B cell (primary cell): ENCODE data around the gene CTDSP2. TPM values are rescaled to one million over a fixed set of nuclear protein-coding genes. Genes with fewer than 3 reads are reported as not detected.
A peak's percentile ranks its signal among the peaks of the same experiment; 100 is the strongest.

Source experiments
- ATAC-seq: fragments of 200-7000 bp; cut with Tn5 transposase; one replicate; pipeline ENCODE4 v1.10.0; 2021; ENCODE audit warnings: low read depth, mild to moderate bottlenecking, moderate number of reproducible peaks, moderate library complexity
- CTCF ChIA-PET: fragments of 350-600 bp; sonication (Branson Sonifier 250); formaldehyde crosslinking; loops from one replicate; lab custom pipeline; 2021; ENCODE audit warnings: antibody characterized with exemption, inconsistent platforms; lab: Charles Lee
- POLR2A ChIA-PET: fragments of 350-600 bp; sonication (Branson Sonifier 250); formaldehyde crosslinking; loops from one replicate; lab custom pipeline; 2021; ENCODE audit warnings: antibody characterized with exemption; lab: Charles Lee
- DNase-seq: peaks from one replicate; pipeline ENCODE4 v3.0.0; 2013
- H2AFZ ChIP-seq: 2 replicates; pipeline ENCODE4 v1.6.1; 2012; ENCODE audit warnings: mild to moderate bottlenecking, low read depth, low read length; ENCODE audit not compliant: insufficient read depth, poor library complexity, severe bottlenecking
- H3K27ac ChIP-seq, 2 donors: 1 replicate in 1 of 2; 2 replicates in 1 of 2; pipeline ENCODE4 v1.5.1; 2012 to 2013; ENCODE audit warnings: low read length in 2 of 2, mild to moderate bottlenecking in 2 of 2, moderate library complexity in 1 of 2
- H3K27me3 ChIP-seq, 4 experiments: fragments of 200-600 bp in 1 of 4; sonication (generic) in 1 of 4; replicated peaks in 1 of 4; 1 replicate in 2 of 4; 2 replicates in 2 of 4; pipeline versions ENCODE4 v1.6.1 to v1.7.0; 2013 to 2016; ENCODE audit warnings: low read length in 3 of 4, mild to moderate bottlenecking in 2 of 4, mixed read lengths in 1 of 4, moderate library complexity in 1 of 4; ENCODE audit not compliant: insufficient read depth in 4 of 4, control insufficient read depth in 3 of 4; ENCODE audit errors: control extremely low read depth in 1 of 4
- H3K36me3 ChIP-seq, 2 experiments: replicated peaks in 1 of 2; 1 replicate in 1 of 2; 2 replicates in 1 of 2; pipeline versions ENCODE4 v1.6.1 to v1.7.1; 2013; ENCODE audit warnings: low read length in 1 of 2; ENCODE audit not compliant: insufficient read depth in 2 of 2, control insufficient read depth in 1 of 2; ENCODE audit errors: control extremely low read depth in 1 of 2, extremely low read depth in 1 of 2
- H3K4me1 ChIP-seq, 2 donors: fragments of 200-600 bp in 1 of 2; sonication (generic) in 1 of 2; 1 replicate in 1 of 2; 2 replicates in 1 of 2; pipeline versions ENCODE4 v1.5.1 to v1.6.1; 2013 to 2017; ENCODE audit warnings: low read length in 2 of 2; ENCODE audit not compliant: control insufficient read depth in 2 of 2, insufficient read depth in 2 of 2
- H3K4me2 ChIP-seq: replicated peaks from 2 replicates; pipeline ENCODE3; 2012; ENCODE audit warnings: mild to moderate bottlenecking, low read depth, low read length; ENCODE audit not compliant: poor library complexity, severe bottlenecking
- H3K4me3 ChIP-seq, 5 experiments: fragments of 200-600 bp in 1 of 5; sonication (generic) in 1 of 5; 1 replicate in 3 of 5; 2 replicates in 2 of 5; pipeline versions ENCODE4 v1.5.1 to v1.7.0; 2011 to 2016; ENCODE audit warnings: low read length in 4 of 5, mild to moderate bottlenecking in 4 of 5, low read depth in 2 of 5, control low read depth in 1 of 5, moderate library complexity in 1 of 5; ENCODE audit not compliant: insufficient read depth in 1 of 5; ENCODE audit errors: control extremely low read depth in 1 of 5, extremely low read depth in 1 of 5
- H3K79me2 ChIP-seq: fragments of 200-600 bp; sonication (generic); one replicate; pipeline ENCODE4 v1.6.0; 2016; ENCODE audit warnings: low read length; ENCODE audit not compliant: control insufficient read depth, insufficient read depth
- H3K9ac ChIP-seq: fragments of 200-600 bp; sonication (generic); 2 replicates; pipeline ENCODE4 v1.6.1; 2017; ENCODE audit warnings: mild to moderate bottlenecking, low read length, moderate library complexity
- H3K9me3 ChIP-seq, 3 donors: one replicate each; pipeline versions ENCODE4 v1.6.1 to v1.7.1; 2013; ENCODE audit warnings: low read length in 2 of 3; ENCODE audit not compliant: control insufficient read depth in 2 of 3, insufficient read depth in 1 of 3; ENCODE audit errors: control extremely low read depth in 1 of 3
- H4K20me1 ChIP-seq: 2 replicates; pipeline ENCODE4 v1.6.0; 2012; ENCODE audit warnings: mild to moderate bottlenecking, low read length; ENCODE audit not compliant: insufficient read depth, control insufficient read depth, poor library complexity, severe bottlenecking
- H3K27ac Mint-ChIP-seq: one replicate; pipeline ENCODE4 v1.8.0; 2021; ENCODE audit warnings: mixed read lengths
- H3K27me3 Mint-ChIP-seq: one replicate; pipeline ENCODE4 v1.8.0; 2021; ENCODE audit warnings: mixed read lengths
- H3K4me1 Mint-ChIP-seq: one replicate; pipeline ENCODE4 v1.8.0; 2021; ENCODE audit warnings: mixed read lengths
- H3K4me3 Mint-ChIP-seq: one replicate; pipeline ENCODE4 v1.8.0; 2021; ENCODE audit warnings: mixed read lengths
- H3K9me3 Mint-ChIP-seq: one replicate; pipeline ENCODE4 v1.8.0; 2022; ENCODE audit warnings: mixed read lengths; ENCODE audit not compliant: insufficient read depth
- CTCF ChIP-seq: fragments of 200-600 bp; IDR thresholded peaks from one replicate; pipeline ENCODE4 v1.8.0; 2022; ENCODE audit warnings: antibody characterized with exemption, mild to moderate bottlenecking
- EZH2 ChIP-seq: IDR thresholded peaks from 2 replicates; pipeline ENCODE4 v1.6.1; 2012; ENCODE audit warnings: borderline replicate concordance, low read depth, mild to moderate bottlenecking, moderate library complexity, low read length; ENCODE audit not compliant: insufficient read depth, poor library complexity, severe bottlenecking
- WGBS: methylation state at CpG from one replicate; pipeline ENCODE4 v1.1.5; 2013; ENCODE audit warnings: missing lambda C conversion rate; ENCODE audit not compliant: insufficient coverage; 5-methylcytosine and 5-hydroxymethylcytosine counted together
- intact Hi-C: fragments of 100-400 bp; cut with micrococcal nuclease; formaldehyde crosslinking; loops from one replicate; pipeline ENCODE4 v1.10.0; 2022
- polyA plus RNA-seq: library from polyadenylated mRNA; depleted of rRNA; stranded (reverse); fragments of >200 nt; gene quantifications from 2 replicates; pipeline ENCODE4 v1.2.3, GENCODE V29; 2012
- total RNA-seq, 2 donors: library from RNA; stranded (reverse); fragments of 120-200 nt in 1 of 2; gene quantifications; 1 replicate in 1 of 2; 2 replicates in 1 of 2; pipeline versions ENCODE4 v1.2.3 to v1.2.4, GENCODE V29; 2013 to 2022

Gene CTDSP2
- total and polyA plus RNA-seq, 2 donors (not counting 1 experiment from before 2014, with no cell fraction given), result 99.1 to 209 TPM

GRCh38 chr12:57866308-57867019, 19.9 kb upstream of the CTDSP2 start:
- Mint-ChIP-seq H3K9me3 (no peaks in the 10 kb centered on the region), H3K4me3 (no peak overlapping the region), H3K4me1 (peaks cover 8% of the 10 kb centered on the region), H3K27me3 (peaks cover 27% of the 10 kb centered on the region), H3K27ac (no peak overlapping the region)
- H4K20me1 ChIP-seq, result no peaks in the 10 kb centered on the region
- 67% methylated on average over 1 of the region's 3 CpGs for WGBS
- POLR2A ChIA-PET, result no interaction called here
- CTCF ChIA-PET, result interaction anchor here (1.1 to 1.6 kb wide), 2 partner anchors 39 to 63 kb away, joined by 3 read pairs; no protein-coding TSS in a partner anchor
- peaks cover 8 to 10% of the 10 kb centered on the region in 2 donors for H3K4me1 ChIP-seq
- no peak overlapping the region for H3K27ac ChIP-seq
- H3K36me3 ChIP-seq, result no peaks in the 10 kb centered on the region
- no peak overlapping the region for H3K9ac ChIP-seq
- no peak for DNase-seq
- H3K4me2 ChIP-seq, result no peak overlapping the region
- H3K27me3 ChIP-seq, result peaks cover 0 to 47% (median 23%) of the 10 kb centered on the region in 4 experiments
- H2AFZ ChIP-seq, result no peak overlapping the region
- ATAC-seq, result no peak
- intact Hi-C loops, result no loop called here
- H3K4me3 ChIP-seq, result no peak overlapping the region
- TF ChIP-seq CTCF, result no peak
- no peak for TF ChIP-seq EZH2
- H3K79me2 ChIP-seq, result no peaks in the 10 kb centered on the region
- H3K9me3 ChIP-seq, result no peaks in the 10 kb centered on the region

DNA sequence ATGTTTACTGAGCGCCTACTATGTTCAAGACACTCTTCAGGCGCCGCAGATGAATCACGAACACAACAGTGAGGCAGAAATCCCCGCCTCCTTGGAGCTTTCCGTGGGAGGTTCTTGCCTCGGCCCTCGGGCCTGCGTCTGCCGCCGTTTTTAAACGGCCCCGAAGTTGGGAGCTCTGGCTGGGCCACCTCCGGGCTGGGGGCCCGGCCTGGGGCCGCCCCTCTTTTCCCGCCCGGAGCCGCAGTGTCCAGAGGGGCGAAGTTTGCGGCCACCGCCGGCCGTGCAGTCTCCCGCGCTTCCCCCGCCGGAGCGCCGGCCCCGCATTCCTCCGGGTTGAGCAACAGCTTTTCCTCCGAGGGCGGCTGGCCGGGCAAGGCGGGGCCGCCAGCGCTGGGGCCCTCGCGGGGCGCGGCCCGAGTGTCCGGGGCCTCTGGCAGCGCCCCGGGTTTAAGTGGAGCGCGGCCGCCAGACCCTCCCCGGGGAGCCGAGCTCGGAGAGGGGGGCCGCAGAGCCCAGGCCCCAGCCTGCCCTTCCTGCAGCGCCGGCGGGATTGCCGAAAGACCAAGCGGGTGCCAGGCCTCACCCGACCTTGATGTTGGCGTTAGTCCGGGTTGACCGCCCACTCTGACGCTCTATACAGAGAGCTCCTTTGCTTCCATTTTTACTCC, 18.7 kb upstream of the CTDSP2 start:
- Histone ChIP-seq H3K27me3 (peaks cover 0 to 47% (median 23%) of the 10 kb centered on the region in 4 experiments), H2AFZ (peak overlapping the region; percentile 78), H3K27ac (no peak overlapping the region), H4K20me1 (no peaks in the 10 kb centered on the region), H3K79me2 (no peaks in the 10 kb centered on the region), H3K4me2 (peak overlapping the region; percentile 84), H3K4me1 (peaks cover 8 to 10% of the 10 kb centered on the region in 2 donors), H3K36me3 (no peaks in the 10 kb centered on the region), H3K9ac (peak overlapping the region; percentile 61), H3K4me3 (peak overlapping the region in 4 of 5 experiments; percentile 31 to 58 (median 51)), H3K9me3 (no peaks in the 10 kb centered on the region)
- peak; percentile 55 for DNase-seq
- WGBS, result 2% methylated on average over 61 of the region's 63 CpGs
- TF ChIP-seq EZH2 (peak; percentile 88), CTCF (no peak)
- ATAC-seq, result peak; percentile 76
- ChIA-PET CTCF (interaction anchor here (0.7 to 1.8 kb wide), 10 partner anchors 9 to 82 kb away, joined by 3 to 5 read pairs (median 3); partner anchors contain the start of gene TSFM), POLR2A (no interaction called here)
- Mint-ChIP-seq H3K4me1 (peaks cover 8% of the 10 kb centered on the region), H3K9me3 (no peaks in the 10 kb centered on the region), H3K4me3 (peak overlapping the region; percentile 93), H3K27ac (peak overlapping the region; percentile 63), H3K27me3 (peaks cover 30% of the 10 kb centered on the region)
- intact Hi-C loops, result loop anchor here (2.0 kb wide), 1 partner anchor 34 kb away; no protein-coding TSS in a partner anchor
